HepG2 (cell line): ENCODE measurements around the gene AMZ1. TPM values are rescaled to one million over a fixed set of nuclear protein-coding genes. Genes with fewer than 3 reads are reported as not detected.
A peak's percentile ranks its signal among the peaks of the same experiment; 100 is the strongest.

Experiments used
- ATAC-seq: fragments of 200-7000 bp; cut with Tn5 transposase; 3 replicates; pipeline ENCODE4 v1.9.1; 2020; ENCODE audit warnings: mild to moderate bottlenecking, moderate library complexity
- BruUV-seq: library from RNA; stranded (reverse); fragments of 400-500 nt; replicated peaks from 2 replicates; lab custom pipeline; 2021; lab: Mats Ljungman, UMichigan
- CTCF ChIA-PET: fragments of 300-600 bp; formaldehyde crosslinking; extraction: SDS; loops from one replicate; lab custom pipeline; 2021; ENCODE audit warnings: low total read pairs, inconsistent platforms, low intra/inter-chr PET ratio; lab: Yijun Ruan, JAX
- POLR2A ChIA-PET: fragments of 350-600 bp; sonication (Branson Sonifier 250); formaldehyde crosslinking; loops from one replicate; lab custom pipeline; 2020; ENCODE audit warnings: antibody characterized with exemption, inconsistent platforms; lab: Yijun Ruan, JAX
- DNase-seq: peaks from one replicate; pipeline ENCODE4 v3.0.0-alpha.2; 2015; ENCODE audit warnings: low spot score
- FAIRE-seq: peaks from 3 replicates; lab custom pipeline; 2011; peaks lifted over from hg19 to GRCh38; lab: Jason Lieb, UNC
- H2AFZ ChIP-seq: one replicate; pipeline ENCODE4 v1.6.1; 2011; ENCODE audit warnings: low read length, inconsistent platforms
- H3K27ac ChIP-seq: fragments of 300-600 bp; 3 replicates; pipeline ENCODE4 v1.8.0; 2011; ENCODE audit warnings: mixed run types, mild to moderate bottlenecking, mixed read lengths, low read length, inconsistent platforms; ENCODE audit not compliant: insufficient read depth; ENCODE audit errors: extremely low read length
- H3K27me3 ChIP-seq, 2 experiments: fragments of 200-600 bp in 1 of 2; 2 replicates in 1 of 2; 3 replicates in 1 of 2; pipeline versions ENCODE4 v1.6.0 to v1.8.0; 2011; ENCODE audit warnings: low read length in 2 of 2, mild to moderate bottlenecking in 2 of 2, moderate library complexity in 2 of 2, inconsistent platforms in 1 of 2; ENCODE audit not compliant: insufficient read depth in 2 of 2, control insufficient read depth in 1 of 2
- H3K36me3 ChIP-seq, 2 experiments: fragments of 200-600 bp in 1 of 2; replicated peaks in 1 of 2; 2 replicates in 1 of 2; 3 replicates in 1 of 2; pipeline versions ENCODE4 v1.5.1 to v1.8.0; 2011; ENCODE audit warnings: low read length in 2 of 2, inconsistent platforms in 1 of 2; ENCODE audit not compliant: insufficient read depth in 2 of 2, control insufficient read depth in 1 of 2
- H3K4me1 ChIP-seq: 2 replicates; pipeline ENCODE4 v1.5.1; 2012; ENCODE audit warnings: low read length, inconsistent platforms; ENCODE audit not compliant: insufficient read depth
- H3K4me2 ChIP-seq: 2 replicates; pipeline ENCODE4 v1.6.0; 2011; ENCODE audit warnings: low read depth, low read length, inconsistent platforms
- H3K4me3 ChIP-seq, 3 experiments: fragments of 200-600 bp in 1 of 3; sonication (generic), shearing (Covaris generic) in 1 of 3; replicated peaks in 1 of 3; 2 replicates each; pipeline ENCODE4 v1.5.1; 2011 to 2016; ENCODE audit warnings: low read length in 3 of 3, inconsistent platforms in 2 of 3, low read depth in 2 of 3, mild to moderate bottlenecking in 2 of 3, control low read depth in 1 of 3, mixed read lengths in 1 of 3; ENCODE audit not compliant: insufficient read depth in 1 of 3
- H3K79me2 ChIP-seq: one replicate; pipeline ENCODE4 v1.6.1; 2011; ENCODE audit warnings: low read length, inconsistent platforms; ENCODE audit not compliant: insufficient read depth
- H3K9ac ChIP-seq: 2 replicates; pipeline ENCODE4 v1.6.0; 2011; ENCODE audit warnings: mild to moderate bottlenecking, low read depth, low read length, inconsistent platforms; ENCODE audit not compliant: insufficient read depth
- H3K9me3 ChIP-seq: 2 replicates; pipeline ENCODE4 v1.5.1; 2012; ENCODE audit warnings: mild to moderate bottlenecking, low read length
- H4K20me1 ChIP-seq: 2 replicates; pipeline ENCODE4 v1.6.0; 2011; ENCODE audit warnings: inconsistent platforms, mild to moderate bottlenecking, low read length, moderate library complexity; ENCODE audit not compliant: insufficient read depth
- ETV5 ChIP-seq: IDR thresholded peaks from 2 replicates; pipeline ENCODE4 v1.6.1; 2018; ENCODE audit warnings: missing biosample characterization, missing genetic modification reagents, inconsistent platforms, borderline replicate concordance
- NPAS2 ChIP-seq: sonication (generic); formaldehyde crosslinking; IDR thresholded peaks from 2 replicates; pipeline ENCODE4 v1.8.0; 2022; ENCODE audit warnings: mild to moderate bottlenecking, missing genetic modification reagents, borderline replicate concordance
- SATB2 ChIP-seq: sonication (generic); formaldehyde crosslinking; IDR thresholded peaks from 2 replicates; pipeline ENCODE4 v1.5.0; 2020; ENCODE audit warnings: missing genetic modification reagents
- ZFP82 ChIP-seq: sonication (generic); formaldehyde crosslinking; IDR thresholded peaks from 2 replicates; pipeline ENCODE4 v1.5.1; 2020; ENCODE audit warnings: mild to moderate bottlenecking, missing genetic modification reagents, borderline replicate concordance
- ZNF841 ChIP-seq: sonication (generic); formaldehyde crosslinking; IDR thresholded peaks from 2 replicates; pipeline ENCODE4 v1.8.1; 2023; ENCODE audit warnings: missing genetic modification reagents, borderline replicate concordance
- ZZZ3 ChIP-seq: sonication (generic); formaldehyde crosslinking; IDR thresholded peaks from 2 replicates; pipeline ENCODE4 v1.4.0; 2020; ENCODE audit warnings: missing genetic modification reagents, mild to moderate bottlenecking, borderline replicate concordance
- WGBS: methylation state at CpG from one replicate; pipeline ENCODE4 v1.1.6; 2017; ENCODE audit warnings: low lambda C conversion rate; 5-methylcytosine and 5-hydroxymethylcytosine counted together
- in situ Hi-C: cut with HindIII; loops from 2 replicates; pipeline ENCODE4 v1.10.0; 2017; ENCODE audit warnings: low pct_unique_long_range_greater_than_20kb; ENCODE audit not compliant: extremely low pct_ligation_motif_present
- intact Hi-C: fragments of 100-400 bp; cut with micrococcal nuclease; formaldehyde crosslinking; loops from one replicate; pipeline ENCODE4 v1.10.0; 2022; ENCODE audit not compliant: unreplicated experiment
- polyA plus RNA-seq, 8 experiments: library from polyadenylated mRNA; depleted of rRNA in 3 of 8; stranded (reverse) in 7 of 8; unstranded in 1 of 8; fragments of >200 nt; fragmentation: Illumina TruSeq in 4 of 8; extraction: Trizol in 4 of 8; gene quantifications; 2 replicates each; pipeline versions ENCODE4 v1.2.1 to v1.2.3, GENCODE V29; 2011 to 2016; ENCODE audit warnings: low read depth in 4 of 8, missing spikeins in 1 of 8, mixed read lengths in 1 of 8; ENCODE audit not compliant: insufficient read depth in 1 of 8
- total RNA-seq, 5 experiments: library from RNA; depleted of rRNA; stranded (reverse); fragments of >200 nt; fragmentation: Illumina TruSeq; extraction: Trizol; gene quantifications; 2 replicates each; pipeline ENCODE4 v1.2.3, GENCODE V29; 2016; ENCODE audit warnings: low read depth in 1 of 5
- TF ChIP-seq, protein P1 (sequence below): sonication (generic); formaldehyde crosslinking; IDR thresholded peaks from 2 replicates; pipeline ENCODE4 v1.4.0; 2020; ENCODE audit warnings: mild to moderate bottlenecking, missing genetic modification reagents, borderline replicate concordance

AMZ1 gene
- total and polyA plus RNA-seq, 2 of the 13 experiments (the other 11 are each of a cell fraction or from before 2014, with no cell fraction given): 0.03 TPM; not detected in 1

- Histone ChIP-seq H4K20me1 (no peaks in the 10 kb centered on the region), H3K36me3 (peaks cover 2 to 11% of the 10 kb centered on the region in 2 experiments; a peak in 2 of 5 replicates), H3K4me3 (no peak overlapping the region), H3K4me1 (0 out of 2 replicates have a peak, but pooled peaks cover under 1% of the 10 kb centered on the region), H3K27ac (no peak overlapping the region), H3K9ac (no peak overlapping the region), H3K27me3 (no peaks in the 10 kb centered on the region), H3K79me2 (no peaks in the 10 kb centered on the region), H2AFZ (no peak overlapping the region), H3K4me2 (no peak overlapping the region), H3K9me3 (no peaks in the 10 kb centered on the region)
- ChIA-PET CTCF (no interaction called here), POLR2A (no interaction called here)
- in situ Hi-C loops (no loop called here), intact Hi-C loops (no loop called here)
- TF ChIP-seq ETV5 (CRISPR knock-in tag): no peak
- TF ChIP-seq ZZZ3: no peak
- no peak for TF ChIP-seq ZFP82 (CRISPR knock-in tag)
- TF ChIP-seq SATB2: no peak
- TF ChIP-seq, protein P1, sequence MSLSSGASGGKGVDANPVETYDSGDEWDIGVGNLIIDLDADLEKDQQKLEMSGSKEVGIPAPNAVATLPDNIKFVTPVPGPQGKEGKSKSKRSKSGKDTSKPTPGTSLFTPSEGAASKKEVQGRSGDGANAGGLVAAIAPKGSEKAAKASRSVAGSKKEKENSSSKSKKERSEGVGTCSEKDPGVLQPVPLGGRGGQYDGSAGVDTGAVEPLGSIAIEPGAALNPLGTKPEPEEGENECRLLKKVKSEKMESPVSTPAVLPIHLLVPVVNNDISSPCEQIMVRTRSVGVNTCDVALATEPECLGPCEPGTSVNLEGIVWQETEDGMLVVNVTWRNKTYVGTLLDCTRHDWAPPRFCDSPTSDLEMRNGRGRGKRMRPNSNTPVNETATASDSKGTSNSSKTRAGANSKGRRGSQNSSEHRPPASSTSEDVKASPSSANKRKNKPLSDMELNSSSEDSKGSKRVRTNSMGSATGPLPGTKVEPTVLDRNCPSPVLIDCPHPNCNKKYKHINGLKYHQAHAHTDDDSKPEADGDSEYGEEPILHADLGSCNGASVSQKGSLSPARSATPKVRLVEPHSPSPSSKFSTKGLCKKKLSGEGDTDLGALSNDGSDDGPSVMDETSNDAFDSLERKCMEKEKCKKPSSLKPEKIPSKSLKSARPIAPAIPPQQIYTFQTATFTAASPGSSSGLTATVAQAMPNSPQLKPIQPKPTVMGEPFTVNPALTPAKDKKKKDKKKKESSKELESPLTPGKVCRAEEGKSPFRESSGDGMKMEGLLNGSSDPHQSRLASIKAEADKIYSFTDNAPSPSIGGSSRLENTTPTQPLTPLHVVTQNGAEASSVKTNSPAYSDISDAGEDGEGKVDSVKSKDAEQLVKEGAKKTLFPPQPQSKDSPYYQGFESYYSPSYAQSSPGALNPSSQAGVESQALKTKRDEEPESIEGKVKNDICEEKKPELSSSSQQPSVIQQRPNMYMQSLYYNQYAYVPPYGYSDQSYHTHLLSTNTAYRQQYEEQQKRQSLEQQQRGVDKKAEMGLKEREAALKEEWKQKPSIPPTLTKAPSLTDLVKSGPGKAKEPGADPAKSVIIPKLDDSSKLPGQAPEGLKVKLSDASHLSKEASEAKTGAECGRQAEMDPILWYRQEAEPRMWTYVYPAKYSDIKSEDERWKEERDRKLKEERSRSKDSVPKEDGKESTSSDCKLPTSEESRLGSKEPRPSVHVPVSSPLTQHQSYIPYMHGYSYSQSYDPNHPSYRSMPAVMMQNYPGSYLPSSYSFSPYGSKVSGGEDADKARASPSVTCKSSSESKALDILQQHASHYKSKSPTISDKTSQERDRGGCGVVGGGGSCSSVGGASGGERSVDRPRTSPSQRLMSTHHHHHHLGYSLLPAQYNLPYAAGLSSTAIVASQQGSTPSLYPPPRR (CRISPR knock-in tag): no peak
- no peak for TF ChIP-seq NPAS2 (CRISPR knock-in tag)
- TF ChIP-seq ZNF841: no peak
- BruUV-seq: TSS peak; percentile 15
- WGBS: 86% methylated on average over 20 of the region's 22 CpGs
- DNase-seq (no peak), ATAC-seq (no peak), FAIRE-seq (no peak)
These were observed 27.6 kb downstream of the AMZ1 start for GRCh38 chr7:2715341-2716231.
